Vagina (tissue), 2 donors: Measurements from ENCODE around the gene CFAP100.

ENCODE experiments used
- CTCF ChIP-seq, 3 experiments: fragments of 450-650 bp in 2 of 3; fragments of 200-600 bp in 1 of 3; sonication (generic) in 1 of 3; IDR thresholded peaks; one replicate each; pipeline ENCODE4 v1.5.1; 2017 to 2019; ENCODE audit warnings: antibody characterized with exemption in 3 of 3, mild to moderate bottlenecking in 2 of 3, moderate library complexity in 2 of 3
- POLR2AphosphoS5 ChIP-seq, 2 donors: sonication (generic); formaldehyde crosslinking; IDR thresholded peaks; one replicate each; pipeline ENCODE4 v1.9.0; 2017; ENCODE audit warnings: antibody characterized with exemption in 2 of 2, mild to moderate bottlenecking in 2 of 2, low read depth in 1 of 2; ENCODE audit not compliant: insufficient read depth in 1 of 2

- TF ChIP-seq CTCF (IDR thresholded peaks at IDR 0.05) (no peak), POLR2AphosphoS5 (IDR thresholded peaks at IDR 0.05; ENCODE audit: insufficient read depth in 1 of 2, low read depth in 1 of 2) (no peak)
Measured at GRCh38 chr3:126480861-126481260, 86.2 kb downstream of the CFAP100 start.
